ENCODE data around the gene OVCA2. TPM values are rescaled to one million over a fixed set of nuclear protein-coding genes. Genes with fewer than 3 reads are reported as not detected.

OVCA2 gene
- total and polyA plus RNA-seq, 12 donors, result 15.3 to 47.5 (median 17.7) TPM

DNA sequence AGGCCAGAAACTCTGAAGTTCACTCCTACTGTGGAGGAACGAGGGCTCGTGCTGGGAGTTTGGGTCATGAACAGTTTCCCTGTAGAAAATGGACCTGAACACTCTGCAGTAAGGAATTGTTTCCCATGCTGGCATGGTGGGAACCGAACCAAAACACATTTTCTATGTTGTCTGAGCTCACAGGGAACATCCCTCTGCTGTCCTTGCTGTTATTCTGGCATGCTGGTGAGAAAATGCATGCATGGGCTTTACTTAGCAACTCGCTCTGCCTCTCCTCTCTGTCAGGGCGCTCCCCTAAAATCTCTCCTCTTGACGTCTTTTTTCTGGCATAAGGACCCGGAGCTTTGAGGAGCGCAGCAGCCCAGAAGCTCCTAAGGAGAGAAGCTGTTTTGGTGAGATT is 22.1 kb upstream of the OVCA2 start:
- Histone ChIP-seq H3K27me3 (peaks cover 0 to 52% (median 3%) of the 10 kb centered on the region in 7 donors), H3K9me3 (no peaks in the 10 kb centered on the region), H3K27ac (no peak overlapping the region), H3K36me3 (no peaks in the 10 kb centered on the region), H3K4me1 (peaks cover 5 to 40% (median 21%) of the 10 kb centered on the region in 9 donors), H3K4me3 (no peak overlapping the region)
- ATAC-seq (no peak), DNase-seq (no peak)
- TF ChIP-seq, protein P1, sequence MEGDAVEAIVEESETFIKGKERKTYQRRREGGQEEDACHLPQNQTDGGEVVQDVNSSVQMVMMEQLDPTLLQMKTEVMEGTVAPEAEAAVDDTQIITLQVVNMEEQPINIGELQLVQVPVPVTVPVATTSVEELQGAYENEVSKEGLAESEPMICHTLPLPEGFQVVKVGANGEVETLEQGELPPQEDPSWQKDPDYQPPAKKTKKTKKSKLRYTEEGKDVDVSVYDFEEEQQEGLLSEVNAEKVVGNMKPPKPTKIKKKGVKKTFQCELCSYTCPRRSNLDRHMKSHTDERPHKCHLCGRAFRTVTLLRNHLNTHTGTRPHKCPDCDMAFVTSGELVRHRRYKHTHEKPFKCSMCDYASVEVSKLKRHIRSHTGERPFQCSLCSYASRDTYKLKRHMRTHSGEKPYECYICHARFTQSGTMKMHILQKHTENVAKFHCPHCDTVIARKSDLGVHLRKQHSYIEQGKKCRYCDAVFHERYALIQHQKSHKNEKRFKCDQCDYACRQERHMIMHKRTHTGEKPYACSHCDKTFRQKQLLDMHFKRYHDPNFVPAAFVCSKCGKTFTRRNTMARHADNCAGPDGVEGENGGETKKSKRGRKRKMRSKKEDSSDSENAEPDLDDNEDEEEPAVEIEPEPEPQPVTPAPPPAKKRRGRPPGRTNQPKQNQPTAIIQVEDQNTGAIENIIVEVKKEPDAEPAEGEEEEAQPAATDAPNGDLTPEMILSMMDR (IDR thresholded peaks at IDR 0.05), result no peak
- 78 to 82% methylated on average over 8 of the region's 8 CpGs for whole genome bisulfite sequencing, 2 donors
- intact Hi-C loops (cut with DNase I), result loop anchor here in 1 of 10 donors (10.0 kb wide), 1 partner anchor 295 kb away; the partner anchor contains the start of gene WDR81

DNA sequence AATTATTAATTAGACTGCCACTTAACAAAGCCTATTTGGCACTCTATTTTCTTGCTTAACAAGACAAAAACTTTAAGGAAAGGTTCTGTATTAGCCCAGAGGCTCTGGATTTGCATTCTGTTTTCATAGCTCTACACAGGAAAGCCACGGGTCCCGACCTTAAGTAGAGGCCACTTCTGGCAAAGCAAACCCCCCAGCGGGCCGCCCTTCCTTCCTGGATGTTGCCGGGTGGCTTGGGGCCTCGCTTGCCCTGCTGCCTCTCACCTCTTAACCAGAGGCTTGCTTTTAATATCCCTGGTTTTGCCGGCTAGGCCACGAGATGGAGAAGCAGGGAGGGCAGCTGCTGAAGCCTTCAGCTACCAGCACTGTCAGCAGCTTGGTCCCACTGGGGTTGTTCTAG is 21.1 kb upstream of the OVCA2 start:
- peaks cover 0 to 62% (median 9%) of the 10 kb centered on the region in 7 donors for H3K27me3 ChIP-seq
- peak in 1 of 8 donors; percentile 43 for ATAC-seq
- WGBS, 2 donors, result 37 to 46% methylated on average over 8 of the region's 8 CpGs
- DNase-seq, result peak in 1 of 2 donors; percentile 46
- no peak overlapping the region for H3K4me3 ChIP-seq
- intact Hi-C loops (cut with DNase I), result loop anchor here in 1 of 10 donors (10.0 kb wide), 1 partner anchor 296 kb away; the partner anchor contains the start of gene WDR81
- no peaks in the 10 kb centered on the region for H3K9me3 ChIP-seq
- H3K27ac ChIP-seq, result peak overlapping the region in 3 of 10 donors; percentile 19 to 56 (median 21)
- no peaks in the 10 kb centered on the region for H3K36me3 ChIP-seq
- TF ChIP-seq, protein P1 (IDR thresholded peaks at IDR 0.05), result no peak
- peaks cover 7 to 41% (median 28%) of the 10 kb centered on the region in 9 donors for H3K4me1 ChIP-seq

DNA sequence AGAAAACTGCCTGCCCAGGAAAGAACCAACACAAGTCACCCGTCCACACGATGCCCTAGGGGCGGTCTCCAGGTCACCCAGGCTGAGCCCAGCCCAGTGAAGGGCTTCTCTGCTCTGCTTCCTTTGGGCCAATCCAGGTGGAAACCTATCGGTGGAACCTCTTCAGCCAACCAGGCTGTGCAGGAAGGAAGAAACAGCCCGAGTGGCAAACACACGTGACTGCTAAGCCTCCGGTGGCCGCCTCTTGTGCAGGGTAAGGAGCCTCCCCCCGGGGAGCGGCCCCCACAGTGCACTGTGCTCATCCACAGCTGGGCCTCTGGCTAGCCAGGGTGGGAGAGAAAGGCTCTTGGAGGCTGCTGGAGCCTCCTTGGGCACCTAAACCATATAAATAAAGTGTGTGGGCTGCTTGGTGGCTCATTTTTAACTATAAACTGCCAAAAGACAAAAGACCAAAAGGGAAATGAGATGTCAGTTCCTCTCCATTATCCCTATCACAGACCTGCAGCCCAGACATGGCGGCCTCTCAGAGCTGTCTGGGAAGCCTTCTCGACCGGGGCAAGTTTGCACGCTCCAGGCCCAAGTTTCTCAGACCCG is 19.1 kb upstream of the OVCA2 start:
- H3K27ac ChIP-seq, result no peak overlapping the region
- H3K36me3 ChIP-seq, result no peaks in the 10 kb centered on the region
- intact Hi-C loops (cut with DNase I), result loop anchor here in 1 of 10 donors (10.0 kb wide), 1 partner anchor 298 kb away; the partner anchor contains the start of gene WDR81
- WGBS, 2 donors, result 81 to 82% methylated on average over 15 of the region's 15 CpGs
- DNase-seq (no peak), ATAC-seq (no peak)
- TF ChIP-seq, protein P1 (IDR thresholded peaks at IDR 0.05), result no peak
- H3K27me3 ChIP-seq, result peaks cover 0 to 81% (median 21%) of the 10 kb centered on the region in 7 donors
- H3K4me3 ChIP-seq, result no peak overlapping the region
- peaks cover 7 to 48% (median 35%) of the 10 kb centered on the region in 9 donors for H3K4me1 ChIP-seq
- no peaks in the 10 kb centered on the region for H3K9me3 ChIP-seq

DNA sequence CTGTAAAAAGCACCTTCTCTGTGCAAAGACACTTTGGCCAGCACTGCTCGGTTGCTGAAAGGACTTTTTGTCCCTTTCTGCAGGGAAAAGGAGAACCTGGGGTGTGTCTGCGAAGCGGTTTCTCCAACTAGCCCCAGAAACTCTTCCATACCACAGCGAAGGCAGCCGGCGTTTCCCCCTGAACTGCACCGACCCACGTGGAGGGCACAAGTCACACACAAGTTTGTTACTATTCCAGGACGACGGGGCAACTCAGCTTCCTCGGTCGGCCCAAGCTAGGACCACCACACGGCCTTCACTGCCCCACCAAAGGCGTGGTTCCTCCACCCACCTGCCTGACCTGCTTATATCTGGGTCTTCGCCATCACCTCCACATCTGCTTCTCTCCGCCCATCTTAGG is 18.6 kb upstream of the OVCA2 start:
- 69 to 76% methylated on average over 16 of the region's 16 CpGs for WGBS, 2 donors
- H3K27me3 ChIP-seq, result peaks cover 0 to 86% (median 24%) of the 10 kb centered on the region in 7 donors
- ATAC-seq (no peak), DNase-seq (no peak)
- no peaks in the 10 kb centered on the region for H3K9me3 ChIP-seq
- H3K27ac ChIP-seq, result no peak overlapping the region
- intact Hi-C loops (cut with DNase I), result loop anchor here in 1 of 10 donors (10.0 kb wide), 1 partner anchor 298 kb away; the partner anchor contains the start of gene WDR81
- H3K4me3 ChIP-seq, result peak overlapping the region in 2 of 10 donors; percentile 58 to 59
- TF ChIP-seq, protein P1 (IDR thresholded peaks at IDR 0.05), result no peak
- peaks cover 7 to 48% (median 35%) of the 10 kb centered on the region in 9 donors for H3K4me1 ChIP-seq
- H3K36me3 ChIP-seq, result no peaks in the 10 kb centered on the region
